ENCODE results near the gene ZNF597.

The ZNF597 gene

DNA sequence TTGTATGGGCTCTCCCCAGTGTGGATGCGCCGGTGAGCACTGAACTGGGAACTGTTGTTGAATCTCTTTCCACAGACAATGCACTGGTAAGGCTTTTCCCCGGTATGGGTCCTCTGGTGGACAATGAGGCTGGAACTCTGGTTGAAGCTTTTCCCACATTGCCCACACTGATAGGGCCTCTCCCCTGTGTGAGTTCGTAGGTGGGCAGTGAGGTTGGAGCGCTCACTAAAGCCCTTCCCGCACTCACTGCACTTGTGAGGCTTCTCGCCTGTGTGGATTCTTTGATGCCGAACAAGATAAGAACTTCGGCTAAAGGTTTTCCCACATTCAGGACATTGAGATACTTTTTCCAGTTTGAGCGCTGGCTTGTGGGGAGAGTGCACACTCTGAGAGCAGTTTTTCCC, 60.3 kb downstream of the ZNF597 start:
- no peak for DNase-seq (ENCODE audit: low read depth)
- no peak overlapping the region for H3K4me3 ChIP-seq (ENCODE audit: low read depth, low read length)

Measured in skeletal muscle cell (primary cell).